Endodermal cell (in vitro differentiated cells): ENCODE results near the gene TMCO4. TPM values are rescaled to one million over a fixed set of nuclear protein-coding genes. Genes with fewer than 3 reads are reported as not detected.

Experiments
- DNase-seq: peaks from one replicate; pipeline ENCODE4 v3.0.0-alpha.2; 2017
- H3K27ac ChIP-seq: 2 replicates; pipeline ENCODE4 v1.5.1; 2013; ENCODE audit warnings: mild to moderate bottlenecking, low read depth, low read length, moderate library complexity
- H3K27me3 ChIP-seq: 2 replicates; pipeline ENCODE4 v1.6.1; 2013; ENCODE audit warnings: mild to moderate bottlenecking, low read length, moderate library complexity; ENCODE audit not compliant: insufficient read depth, control insufficient read depth, poor library complexity, severe bottlenecking
- H3K36me3 ChIP-seq: 2 replicates; pipeline ENCODE4 v1.7.0; 2013; ENCODE audit warnings: mild to moderate bottlenecking, low read length, moderate library complexity; ENCODE audit not compliant: control insufficient read depth, insufficient read depth
- H3K4me1 ChIP-seq: one replicate; pipeline ENCODE4 v1.7.0; 2013; ENCODE audit warnings: low read length; ENCODE audit not compliant: control insufficient read depth, insufficient read depth
- H3K4me3 ChIP-seq: 2 replicates; pipeline ENCODE4 v1.5.1; 2013; ENCODE audit warnings: mild to moderate bottlenecking, low read length, moderate library complexity
- H3K9ac ChIP-seq: 2 replicates; pipeline ENCODE4 v1.6.1; 2013; ENCODE audit warnings: mild to moderate bottlenecking, low read length, moderate library complexity; ENCODE audit not compliant: poor library complexity, severe bottlenecking; ENCODE audit errors: extremely low read depth
- H3K9me3 ChIP-seq: 2 replicates; pipeline ENCODE4 v1.6.1; 2013; ENCODE audit warnings: mild to moderate bottlenecking, low read length, moderate library complexity; ENCODE audit not compliant: control insufficient read depth
- H3K27ac Mint-ChIP-seq: 2 replicates; pipeline ENCODE4 v1.8.0; 2020; ENCODE audit warnings: mixed read lengths
- H3K27me3 Mint-ChIP-seq: 2 replicates; pipeline ENCODE4 v1.8.0; 2021; ENCODE audit warnings: mild to moderate bottlenecking, mixed read lengths; ENCODE audit not compliant: insufficient read depth
- H3K36me3 Mint-ChIP-seq: 2 replicates; pipeline ENCODE4 v1.8.0; 2020; ENCODE audit warnings: low read depth, mixed read lengths
- H3K4me1 Mint-ChIP-seq: 2 replicates; pipeline ENCODE4 v1.8.0; 2020; ENCODE audit warnings: mixed read lengths
- H3K4me3 Mint-ChIP-seq: 2 replicates; pipeline ENCODE4 v1.8.0; 2020; ENCODE audit warnings: mild to moderate bottlenecking, moderate library complexity, mixed read lengths
- H3K9me3 Mint-ChIP-seq: 2 replicates; pipeline ENCODE4 v1.8.0; 2020; ENCODE audit warnings: mild to moderate bottlenecking, mixed read lengths
- WGBS, 2 experiments: methylation state at CpG; one replicate each; pipeline versions ENCODE4 v1.1.5 to v1.1.7; 2013; ENCODE audit warnings: missing lambda C conversion rate in 2 of 2, mixed read lengths in 1 of 2; ENCODE audit not compliant: insufficient coverage in 1 of 2, insufficient read length in 1 of 2; 5-methylcytosine and 5-hydroxymethylcytosine counted together
- total RNA-seq, 2 donors: library from RNA; stranded (reverse); fragmentation: NEBNext Ultra II Directional in 1 of 2; extraction: Animal tissue kit (Norgen Biotek cat#: 25700) in 1 of 2; gene quantifications; 2 replicates in 1 of 2; 3 replicates in 1 of 2; pipeline ENCODE4 v1.2.1, GENCODE V29; 2021
- TF ChIP-seq, protein P1 (sequence below): fragments of 200-600 bp; sonication (generic); conservative IDR thresholded peaks from 2 replicates; pipeline ENCODE4 v1.5.0; 2021; ENCODE audit warnings: antibody characterized with exemption, mild to moderate bottlenecking

TMCO4 gene
- total RNA-seq, 2 donors from 2014 or later = 6.2 to 6.6 TPM

DNA sequence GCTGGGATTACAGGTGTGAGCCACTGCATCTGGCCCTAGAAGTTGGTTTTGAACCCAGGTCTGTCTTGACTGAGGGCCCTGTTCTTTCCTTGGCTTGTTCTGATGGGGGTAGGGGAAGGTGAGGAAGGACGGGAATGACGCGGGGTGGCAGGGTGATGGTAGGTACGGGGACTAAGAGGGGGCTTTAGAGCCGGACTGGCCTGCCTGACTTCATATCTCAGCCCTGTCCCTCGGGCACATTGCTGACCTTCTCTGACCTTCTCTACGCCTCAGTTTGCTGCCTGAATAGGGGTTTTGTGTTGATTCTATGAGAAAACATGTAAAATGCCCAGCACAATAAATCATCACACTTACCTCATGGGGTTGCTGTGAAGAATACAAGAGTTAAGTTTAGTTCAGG, 8.6 kb upstream of the TMCO4 start:
- Histone ChIP-seq H3K27me3 (no peaks in the 10 kb centered on the region), H3K9ac (no peak overlapping the region), H3K9me3 (no peaks in the 10 kb centered on the region), H3K4me1 (no peaks in the 10 kb centered on the region), H3K27ac (no peak overlapping the region), H3K4me3 (no peak overlapping the region), H3K36me3 (no peaks in the 10 kb centered on the region)
- no peak overlapping the region for H3K27ac Mint-ChIP-seq
- H3K4me3 Mint-ChIP-seq = no peak overlapping the region
- H3K36me3 Mint-ChIP-seq = no peaks in the 10 kb centered on the region
- peaks cover 13% of the 10 kb centered on the region for H3K9me3 Mint-ChIP-seq
- no peak for DNase-seq
- H3K4me1 Mint-ChIP-seq = no peaks in the 10 kb centered on the region
- 97% methylated on average over 7 of the region's 7 CpGs; no CpG with 5 or more reads in 1 of the 2 experiments for WGBS, 2 experiments
- H3K27me3 Mint-ChIP-seq = peaks cover 6% of the 10 kb centered on the region
- TF ChIP-seq, protein P1, sequence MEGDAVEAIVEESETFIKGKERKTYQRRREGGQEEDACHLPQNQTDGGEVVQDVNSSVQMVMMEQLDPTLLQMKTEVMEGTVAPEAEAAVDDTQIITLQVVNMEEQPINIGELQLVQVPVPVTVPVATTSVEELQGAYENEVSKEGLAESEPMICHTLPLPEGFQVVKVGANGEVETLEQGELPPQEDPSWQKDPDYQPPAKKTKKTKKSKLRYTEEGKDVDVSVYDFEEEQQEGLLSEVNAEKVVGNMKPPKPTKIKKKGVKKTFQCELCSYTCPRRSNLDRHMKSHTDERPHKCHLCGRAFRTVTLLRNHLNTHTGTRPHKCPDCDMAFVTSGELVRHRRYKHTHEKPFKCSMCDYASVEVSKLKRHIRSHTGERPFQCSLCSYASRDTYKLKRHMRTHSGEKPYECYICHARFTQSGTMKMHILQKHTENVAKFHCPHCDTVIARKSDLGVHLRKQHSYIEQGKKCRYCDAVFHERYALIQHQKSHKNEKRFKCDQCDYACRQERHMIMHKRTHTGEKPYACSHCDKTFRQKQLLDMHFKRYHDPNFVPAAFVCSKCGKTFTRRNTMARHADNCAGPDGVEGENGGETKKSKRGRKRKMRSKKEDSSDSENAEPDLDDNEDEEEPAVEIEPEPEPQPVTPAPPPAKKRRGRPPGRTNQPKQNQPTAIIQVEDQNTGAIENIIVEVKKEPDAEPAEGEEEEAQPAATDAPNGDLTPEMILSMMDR = no peak

DNA sequence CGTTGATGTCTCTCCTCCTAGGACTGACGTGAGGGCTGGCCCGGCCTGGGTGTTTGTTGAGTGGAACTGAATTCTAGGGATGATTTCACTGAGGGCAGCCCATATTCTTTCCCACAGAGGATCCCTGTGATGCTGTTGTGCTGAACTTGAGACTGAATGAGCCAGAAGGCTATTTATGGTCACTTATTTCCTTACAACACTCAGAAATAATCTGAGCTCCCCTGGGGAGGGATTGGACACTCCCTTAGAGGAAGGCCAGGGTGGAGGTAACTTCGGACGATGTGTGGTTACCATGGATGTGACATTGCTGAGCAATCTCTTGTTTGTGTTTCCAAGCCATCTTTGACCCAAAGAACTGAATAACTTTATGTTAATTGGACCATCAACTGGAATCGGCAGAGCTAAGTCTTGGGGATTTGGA, 5.1 kb upstream of the TMCO4 start:
- peaks cover 19% of the 10 kb centered on the region for H3K27me3 ChIP-seq
- H3K27me3 Mint-ChIP-seq = peaks cover 25% of the 10 kb centered on the region
- TF ChIP-seq, protein P1 = no peak
- no peaks in the 10 kb centered on the region for H3K4me1 ChIP-seq
- no peak overlapping the region for H3K27ac Mint-ChIP-seq
- DNase-seq = no peak
- H3K9me3 ChIP-seq = no peaks in the 10 kb centered on the region
- H3K27ac ChIP-seq = no peak overlapping the region
- WGBS, 2 experiments = 72 to 94% methylated on average over 3 to 6 of the region's 6 CpGs
- H3K36me3 ChIP-seq = no peaks in the 10 kb centered on the region
- no peak overlapping the region for H3K4me3 ChIP-seq
- peaks cover 9% of the 10 kb centered on the region for H3K9me3 Mint-ChIP-seq
- H3K9ac ChIP-seq = no peak overlapping the region
- H3K4me3 Mint-ChIP-seq = no peak overlapping the region
- H3K4me1 Mint-ChIP-seq = peaks cover 7% of the 10 kb centered on the region
- H3K36me3 Mint-ChIP-seq = no peaks in the 10 kb centered on the region

DNA sequence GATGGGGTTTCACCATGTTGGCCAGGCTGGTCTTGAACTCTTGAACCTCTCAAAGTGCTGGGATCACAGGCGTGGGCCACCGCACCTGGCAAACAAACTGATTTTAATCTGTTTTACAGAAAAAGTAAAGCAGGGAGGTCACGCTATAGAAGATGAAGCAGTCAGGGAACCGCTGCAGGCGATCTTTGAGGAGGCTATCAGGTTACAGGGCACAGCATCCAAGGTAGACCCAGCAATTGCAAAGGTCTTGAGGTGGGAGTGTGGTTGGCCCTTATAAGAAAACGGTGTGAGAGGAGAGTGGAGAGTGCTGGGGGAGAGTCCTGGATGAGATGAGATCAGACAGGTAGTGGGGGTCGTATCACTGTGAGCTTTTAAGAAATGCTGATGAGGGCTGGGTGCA, 2.6 kb upstream of the TMCO4 start:
- peak; percentile 58 for DNase-seq
- WGBS, 2 experiments = 46 to 48% methylated on average over 7 of the region's 7 CpGs
- Histone ChIP-seq H3K4me3 (no peak overlapping the region), H3K9me3 (no peaks in the 10 kb centered on the region), H3K36me3 (no peaks in the 10 kb centered on the region), H3K9ac (no peak overlapping the region), H3K4me1 (no peaks in the 10 kb centered on the region), H3K27ac (no peak overlapping the region), H3K27me3 (peaks cover 34% of the 10 kb centered on the region)
- no peak overlapping the region for H3K4me3 Mint-ChIP-seq
- no peaks in the 10 kb centered on the region for H3K9me3 Mint-ChIP-seq
- TF ChIP-seq, protein P1 = no peak
- peaks cover 11% of the 10 kb centered on the region for H3K4me1 Mint-ChIP-seq
- no peaks in the 10 kb centered on the region for H3K36me3 Mint-ChIP-seq
- H3K27ac Mint-ChIP-seq = no peak overlapping the region
- H3K27me3 Mint-ChIP-seq = peaks cover 28% of the 10 kb centered on the region
